IPS-NIHi11 (cell line): ENCODE results near the gene CNNM4.

ENCODE experiments used
- DNase-seq: peaks from one replicate; pipeline ENCODE4 v3.0.0; 2012; ENCODE audit warnings: mixed read lengths, low spot score

CNNM4 gene

DNA sequence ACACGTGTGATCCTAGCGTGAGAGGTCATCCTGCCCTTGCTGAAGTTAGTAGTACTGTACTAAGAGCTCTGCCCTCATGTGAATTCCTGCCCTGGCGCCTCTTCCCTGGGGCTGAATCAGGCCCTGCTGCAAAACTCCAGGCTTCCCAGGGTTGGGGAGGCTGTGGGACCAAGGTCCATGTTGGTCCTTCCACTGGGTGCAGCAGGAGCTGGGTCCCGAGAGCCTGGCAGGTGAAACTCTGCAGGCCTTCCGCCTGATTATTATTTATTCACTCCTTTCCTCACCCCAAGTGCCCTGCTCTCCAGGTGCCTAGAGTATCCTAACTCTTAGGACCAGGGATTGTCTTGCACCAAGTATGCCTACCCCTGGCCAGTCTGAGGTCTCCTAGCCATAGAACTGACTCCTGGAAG lies 50.1 kb downstream of the CNNM4 start:
- no peak for DNase-seq

- DNase-seq, result no peak
These were observed 51.2 kb downstream of the CNNM4 start for GRCh38 chr2:96811917-96812316.

DNA sequence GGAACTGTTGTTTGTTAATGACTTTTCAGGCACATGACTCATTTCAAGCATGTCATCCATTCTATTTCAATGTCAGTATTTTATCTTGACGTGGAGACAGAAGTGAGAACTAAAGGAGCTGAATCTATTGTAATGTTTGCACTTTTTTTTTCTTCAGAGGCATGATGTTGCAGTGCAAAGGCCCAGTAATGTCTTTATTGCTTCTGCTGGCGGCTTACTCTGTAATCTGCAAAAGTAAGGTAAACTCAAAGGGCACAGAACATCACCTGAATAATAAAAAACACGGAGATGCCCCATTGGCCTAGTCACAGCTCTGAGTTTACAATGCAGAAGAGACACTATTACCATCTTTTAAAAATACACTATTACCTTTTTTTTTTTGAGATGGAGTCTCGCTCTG lies 53.0 kb downstream of the CNNM4 start:
- DNase-seq, result no peak

- DNase-seq, result peak; percentile 39
These were observed 54.8 kb downstream of the CNNM4 start for GRCh38 chr2:96815326-96816126.

GRCh38 chr2:96816127-96816835 lies 55.6 kb downstream of the CNNM4 start, which contains the start of gene CNNM3:
Gene CNNM3 (plus strand): TSS chr2:96816268. CDS start chr2:96816278, 10 bp downstream.
- DNase-seq, result peak; percentile 100

GRCh38 chr2:96816836-96817702 lies 56.4 kb downstream of the CNNM4 start:
- DNase-seq, result no peak

- no peak for DNase-seq
These were observed 57.2 kb downstream of the CNNM4 start for GRCh38 chr2:96817882-96818281.

- DNase-seq, result no peak
These were observed 58.6 kb downstream of the CNNM4 start for GRCh38 chr2:96819128-96819875.

DNA sequence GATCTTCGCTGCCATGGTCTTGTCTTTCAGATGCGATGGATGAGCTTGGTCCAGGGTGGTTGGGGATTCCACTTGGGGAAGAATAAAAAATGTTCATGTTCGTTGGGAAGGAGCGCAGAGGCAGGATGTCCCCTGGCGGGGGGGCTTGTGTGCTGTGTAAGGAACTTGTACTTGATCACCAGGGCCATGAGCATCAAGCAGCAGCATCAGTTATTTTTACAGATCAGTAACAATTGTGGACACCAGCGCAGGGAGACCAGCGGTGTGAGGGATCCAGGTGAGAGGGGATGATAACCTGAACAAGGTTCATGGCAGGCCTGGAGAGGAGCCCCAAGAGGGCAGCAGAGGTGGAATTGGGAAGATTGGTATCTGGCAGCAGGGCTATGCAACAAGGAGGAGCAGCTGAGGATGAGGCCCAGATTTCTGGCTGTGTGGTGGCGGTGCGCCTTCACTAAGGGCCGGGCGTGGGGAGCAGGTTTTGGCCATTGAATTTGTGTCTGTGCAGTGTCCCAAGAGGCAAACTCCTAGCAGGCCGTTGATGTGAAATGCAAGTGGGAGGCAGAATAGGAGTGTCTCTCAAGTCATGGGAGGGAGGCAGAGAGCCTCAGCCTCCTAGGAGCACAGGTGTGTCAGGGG lies 59.3 kb downstream of the CNNM4 start:
- DNase-seq, result no peak

GRCh38 chr2:96821113-96821675 lies 60.5 kb downstream of the CNNM4 start:
- no peak for DNase-seq

- no peak for DNase-seq
These were observed 62.1 kb downstream of the CNNM4 start for GRCh38 chr2:96822786-96823185.

- no peak for DNase-seq
These were observed 62.5 kb downstream of the CNNM4 start for GRCh38 chr2:96823198-96823597.

- DNase-seq, result no peak
These were observed 63.6 kb downstream of the CNNM4 start for GRCh38 chr2:96824079-96824870.

- no peak for DNase-seq
These were observed 64.4 kb downstream of the CNNM4 start for GRCh38 chr2:96825057-96825456.

- no peak for DNase-seq
These were observed 66.0 kb downstream of the CNNM4 start for GRCh38 chr2:96826546-96827278.

GRCh38 chr2:96828436-96828835 lies 67.7 kb downstream of the CNNM4 start:
- DNase-seq, result no peak

DNA sequence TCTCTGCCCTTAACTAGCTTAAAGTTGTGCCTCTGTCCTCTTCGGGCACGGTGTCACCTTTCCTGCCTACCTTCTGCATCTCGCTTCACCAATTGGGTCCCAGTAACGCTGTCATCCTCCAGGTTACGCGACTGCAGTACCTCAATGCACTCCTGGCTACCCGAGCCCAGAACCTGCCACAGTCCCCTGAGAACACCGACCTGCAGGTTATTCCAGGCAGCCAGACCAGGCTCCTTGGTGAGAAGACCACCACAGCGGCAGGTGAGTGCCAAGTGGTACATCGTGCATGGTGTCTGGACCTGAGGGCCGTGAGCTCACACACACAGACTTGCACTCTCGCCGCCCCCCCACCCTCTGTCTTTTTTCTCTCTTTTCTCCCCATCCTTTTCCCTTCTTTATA lies 68.2 kb downstream of the CNNM4 start:
- DNase-seq, result no peak

DNA sequence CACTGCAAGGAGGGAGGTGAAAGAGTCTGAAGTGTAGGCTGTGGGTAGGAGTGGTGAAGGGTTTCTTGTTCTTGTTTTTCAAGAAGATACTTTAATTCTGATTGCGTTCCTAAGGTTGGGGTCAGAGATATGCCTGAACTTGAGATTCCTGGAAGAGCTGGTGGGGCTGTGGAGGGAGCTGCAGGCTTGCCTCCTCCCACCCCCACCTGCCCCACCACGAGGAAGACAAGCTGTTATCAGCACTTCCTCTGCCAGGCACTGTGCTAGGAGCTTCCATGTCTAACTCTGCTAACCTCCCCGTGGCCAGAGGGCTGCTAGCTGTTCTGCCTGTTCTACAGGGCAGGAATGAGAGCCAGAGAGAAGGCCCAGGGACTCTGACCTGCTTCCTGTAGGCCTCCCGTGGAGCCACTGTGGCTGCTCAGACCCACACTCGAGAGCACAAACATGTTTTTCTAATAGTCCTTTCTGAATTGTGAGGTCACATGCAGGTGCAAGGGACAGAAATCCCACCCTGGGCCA lies 69.4 kb downstream of the CNNM4 start:
- DNase-seq, result no peak

DNA sequence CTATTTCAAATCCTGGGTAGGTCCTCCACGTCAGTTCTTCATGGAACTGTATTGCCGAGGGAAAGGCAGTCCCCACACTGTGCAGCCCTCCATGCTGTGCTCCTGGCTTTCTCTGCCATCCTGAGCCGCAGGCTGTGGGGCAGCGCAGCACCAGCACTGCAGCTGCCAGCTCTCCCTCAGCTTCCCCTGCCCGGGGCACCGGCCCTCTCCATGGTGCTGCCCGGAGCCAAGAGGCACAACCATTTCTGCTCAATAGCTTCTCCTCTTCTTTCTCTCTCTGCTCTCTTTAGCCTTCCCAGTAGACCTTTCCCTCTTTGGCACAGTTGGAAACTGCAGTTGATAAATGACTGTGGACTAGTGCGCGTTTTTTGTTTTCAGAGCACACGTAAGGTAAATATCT lies 71.0 kb downstream of the CNNM4 start:
- peak; percentile 71 for DNase-seq
